Measurements from ENCODE around the gene AKTIP.

- TF ChIP-seq CTCF (IDR thresholded peaks at IDR 0.05), result no peak
- TF ChIP-seq POLR2AphosphoS5 (IDR thresholded peaks at IDR 0.05; ENCODE audit: insufficient read depth in 1 of 2, low read depth in 1 of 2), result no peak
Observed at GRCh38 chr16:53482123-53482522, 20.9 kb downstream of the AKTIP start.
